Stimulated activated CD8-positive, alpha-beta memory T cell treated with anti-CD3 and anti-CD28 coated beads, Interleukin-2, amount 100 ng/mL, for 1 hour (primary cell): ENCODE results near the gene MFAP1.
"Not testable (repeated sequence)": the region's sequence is repeated elsewhere in the genome, so short reads cannot be mapped to it uniquely, and the experiment has no call there.

ENCODE experiments used
- DNase-seq, 2 donors: peaks; one replicate each; pipeline ENCODE4 v3.0.0-alpha.2; 2020; ENCODE audit warnings: low read depth in 2 of 2

The MFAP1 gene

DNA sequence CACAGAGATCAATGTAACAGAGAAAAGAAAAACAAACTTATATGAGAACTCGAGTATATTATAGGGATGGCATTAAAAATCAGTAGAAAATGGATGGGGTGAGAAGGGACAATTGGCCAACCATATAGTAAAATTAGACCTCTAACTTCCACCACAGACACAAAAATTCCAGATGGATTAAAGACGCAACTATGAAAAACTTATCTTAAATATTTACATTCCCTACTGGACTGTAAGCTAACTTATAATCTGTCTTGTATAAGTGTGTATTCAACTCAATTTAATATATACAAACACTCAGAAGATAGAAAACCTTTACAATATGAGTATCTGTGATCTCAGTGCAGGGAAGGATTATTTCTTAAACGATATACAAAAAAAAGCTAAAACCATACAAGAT lies 3.0 kb downstream of the MFAP1 start:
- no peak for DNase-seq

DNA sequence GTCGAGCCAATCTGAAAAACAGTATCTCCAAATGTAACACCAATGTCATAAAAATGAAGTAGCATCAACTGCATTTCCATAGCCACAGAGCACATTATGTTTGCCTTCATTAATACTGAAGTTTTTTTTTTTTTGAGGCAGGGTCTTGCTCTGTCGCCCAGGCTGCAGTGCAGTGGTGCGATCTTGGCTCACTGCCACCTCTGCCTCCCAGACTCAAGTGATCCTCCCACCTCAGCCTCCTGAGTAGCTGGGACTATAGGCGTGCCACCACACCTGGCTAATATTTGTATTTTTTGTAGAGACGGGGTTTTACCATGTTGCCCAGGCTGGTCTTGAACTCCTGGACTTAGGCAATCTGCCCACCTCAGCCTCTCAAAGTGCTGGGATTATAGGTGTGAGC lies 9.4 kb downstream of the MFAP1 start:
- not testable (repeated sequence) for DNase-seq

DNA sequence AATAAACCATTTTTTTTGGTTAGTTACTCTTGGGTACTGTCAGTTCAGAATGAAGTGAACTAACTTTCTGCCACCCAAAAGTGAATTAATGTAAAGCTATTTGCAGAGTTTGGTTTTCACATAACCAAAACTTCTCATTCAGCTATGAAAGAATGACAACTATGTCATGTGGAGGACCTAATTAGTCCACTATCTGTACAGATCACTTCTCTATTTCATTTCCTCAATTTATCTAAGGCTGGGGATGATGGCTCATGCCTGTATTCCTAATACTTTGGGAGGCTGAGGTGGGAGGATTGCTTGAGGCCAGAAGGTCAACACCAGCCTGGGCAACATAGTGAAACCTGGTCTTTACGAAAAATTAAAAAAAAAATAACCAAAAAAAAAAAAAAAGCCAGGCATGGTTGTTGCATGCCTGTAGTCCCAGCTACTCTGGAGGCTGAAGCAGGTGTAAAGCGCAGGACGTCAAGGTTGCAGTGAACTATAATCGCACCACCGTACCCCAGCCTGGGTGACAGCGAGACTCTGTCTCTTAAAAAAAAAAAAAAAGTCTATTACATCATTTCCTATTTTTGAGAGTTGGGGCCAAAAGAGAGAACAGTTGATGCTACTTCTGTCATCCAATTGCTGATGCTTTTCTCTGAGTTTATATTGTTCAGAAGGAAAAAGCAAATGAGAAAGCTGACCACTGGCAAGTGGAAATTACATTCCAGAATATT lies 15.4 kb downstream of the MFAP1 start:
- DNase-seq: no peak

GRCh38 chr15:43808435-43808950 lies 16.0 kb downstream of the MFAP1 start:
- DNase-seq: no peak

DNA sequence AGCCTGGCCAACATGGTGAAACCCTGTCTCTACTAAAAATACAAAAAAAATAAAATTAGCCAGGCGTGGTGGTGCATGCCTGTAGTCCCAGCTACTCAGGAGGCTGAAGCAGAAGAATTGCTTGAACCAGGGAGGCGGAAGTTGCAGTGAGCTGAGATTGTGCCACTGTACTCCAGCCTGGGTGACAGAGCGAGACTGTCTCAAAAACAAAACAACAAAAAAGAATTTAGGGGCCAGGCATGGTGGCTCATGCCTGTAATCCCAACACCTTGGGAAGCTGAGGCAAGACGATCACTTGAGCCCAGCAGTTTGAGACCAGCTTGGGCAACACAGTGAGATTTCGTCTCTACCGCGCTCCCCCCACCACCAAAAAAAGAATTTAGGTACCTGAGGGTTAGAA lies 21.8 kb downstream of the MFAP1 start:
- not testable (repeated sequence) for DNase-seq

DNA sequence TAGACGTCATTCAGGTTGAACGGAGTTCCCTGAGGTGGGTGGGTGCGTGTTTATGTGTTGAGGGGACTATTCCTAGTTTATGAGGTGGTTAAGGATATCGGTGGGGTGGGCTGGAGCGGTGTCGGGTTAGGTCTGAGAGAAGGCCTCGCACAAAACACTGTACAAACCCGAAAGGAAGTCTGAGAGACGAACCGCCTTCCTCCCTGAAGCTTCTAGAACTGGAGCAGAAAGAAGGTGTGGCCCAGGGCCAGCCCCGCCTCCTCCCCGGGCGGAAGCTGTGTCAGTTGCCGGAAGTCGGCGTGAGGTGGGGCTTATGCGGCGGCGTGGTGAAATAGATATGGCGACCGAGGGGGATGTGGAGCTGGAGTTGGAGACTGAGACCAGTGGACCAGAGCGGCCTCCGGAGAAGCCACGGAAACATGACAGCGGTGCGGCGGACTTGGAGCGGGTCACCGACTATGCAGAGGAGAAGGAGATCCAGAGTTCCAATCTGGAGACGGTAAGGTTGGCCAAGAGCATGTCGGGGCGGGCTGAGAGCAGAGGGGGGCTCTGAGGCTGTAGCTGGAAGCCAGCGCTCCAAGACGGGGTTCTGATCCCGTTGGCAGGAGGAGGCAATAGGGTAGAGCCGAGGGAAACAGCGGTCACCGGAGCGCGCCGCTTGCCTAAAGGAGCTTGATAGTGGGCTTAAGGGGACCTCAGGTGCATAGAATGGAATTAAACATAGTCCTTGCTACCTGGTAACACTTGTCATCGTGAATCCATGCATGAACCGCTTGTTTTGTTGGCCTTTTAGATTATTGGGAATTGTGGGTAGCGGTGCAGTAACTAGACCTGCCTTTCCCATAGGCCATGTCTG lies 24.0 kb downstream of the MFAP1 start, which contains the start of gene HYPK:
Gene HYPK (plus strand): TSS at position 314 of the 856 bp plus-strand sequence. CDS start 24 bp downstream, at position 338.
- peak; percentile 79 to 85 for DNase-seq

- no peak for DNase-seq
Observed at GRCh38 chr15:43799945-43800285, 24.6 kb downstream of the MFAP1 start, which contains the start of gene SERINC4. Gene SERINC4, minus strand, starts transcription at chr15:43800220. Its CDS starts 234 bp downstream, at chr15:43799986.

- no peak for DNase-seq
Observed at GRCh38 chr15:43799209-43799944, 25.1 kb downstream of the MFAP1 start.

GRCh38 chr15:43796566-43796965 lies 27.9 kb downstream of the MFAP1 start:
- no peak for DNase-seq

- DNase-seq: no peak
Observed at GRCh38 chr15:43795997-43796396, 28.5 kb downstream of the MFAP1 start.

- DNase-seq: no peak
Observed at GRCh38 chr15:43795197-43795596, 29.3 kb downstream of the MFAP1 start.

DNA sequence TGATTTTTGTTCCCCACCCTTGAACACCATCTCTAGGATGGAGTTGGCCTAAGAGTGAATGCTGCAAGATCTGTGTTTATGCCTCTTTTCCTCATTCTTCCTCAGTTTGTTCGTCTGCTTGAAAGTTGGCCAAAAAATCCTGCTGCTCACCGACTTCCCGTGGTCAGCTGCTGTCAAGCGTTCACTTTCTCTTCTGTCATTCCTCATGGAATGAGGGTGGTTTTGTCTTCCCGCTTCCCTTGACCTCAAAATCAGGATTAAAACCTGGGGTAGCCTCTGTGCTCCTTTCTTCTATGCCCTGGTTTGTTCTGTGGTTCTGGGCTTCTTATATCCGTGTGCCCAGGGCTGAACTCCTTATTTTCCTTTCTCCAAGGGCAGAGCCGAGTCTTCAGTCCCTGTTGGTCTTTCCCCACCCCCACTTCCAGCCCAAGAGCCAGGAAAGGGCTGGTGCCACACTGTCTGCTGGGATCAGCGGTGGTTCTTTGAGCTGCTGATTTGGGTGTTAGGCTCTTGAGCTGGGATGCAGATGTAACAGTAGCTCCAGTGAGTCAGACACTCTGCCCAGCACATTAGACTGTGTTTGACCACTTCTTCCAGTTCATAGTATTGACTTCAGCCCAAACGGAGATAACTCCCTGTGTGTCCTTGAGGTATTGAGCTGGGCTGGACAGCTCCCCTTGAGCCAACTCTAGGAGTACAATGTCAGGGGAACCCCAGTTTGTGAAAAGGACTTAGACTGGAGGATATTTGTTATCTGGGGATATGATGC lies 30.0 kb downstream of the MFAP1 start:
- DNase-seq: no peak

GRCh38 chr15:43793647-43794046 lies 30.8 kb downstream of the MFAP1 start:
- no peak for DNase-seq

GRCh38 chr15:43792761-43793476 lies 31.6 kb downstream of the MFAP1 start:
- no peak for DNase-seq

DNA sequence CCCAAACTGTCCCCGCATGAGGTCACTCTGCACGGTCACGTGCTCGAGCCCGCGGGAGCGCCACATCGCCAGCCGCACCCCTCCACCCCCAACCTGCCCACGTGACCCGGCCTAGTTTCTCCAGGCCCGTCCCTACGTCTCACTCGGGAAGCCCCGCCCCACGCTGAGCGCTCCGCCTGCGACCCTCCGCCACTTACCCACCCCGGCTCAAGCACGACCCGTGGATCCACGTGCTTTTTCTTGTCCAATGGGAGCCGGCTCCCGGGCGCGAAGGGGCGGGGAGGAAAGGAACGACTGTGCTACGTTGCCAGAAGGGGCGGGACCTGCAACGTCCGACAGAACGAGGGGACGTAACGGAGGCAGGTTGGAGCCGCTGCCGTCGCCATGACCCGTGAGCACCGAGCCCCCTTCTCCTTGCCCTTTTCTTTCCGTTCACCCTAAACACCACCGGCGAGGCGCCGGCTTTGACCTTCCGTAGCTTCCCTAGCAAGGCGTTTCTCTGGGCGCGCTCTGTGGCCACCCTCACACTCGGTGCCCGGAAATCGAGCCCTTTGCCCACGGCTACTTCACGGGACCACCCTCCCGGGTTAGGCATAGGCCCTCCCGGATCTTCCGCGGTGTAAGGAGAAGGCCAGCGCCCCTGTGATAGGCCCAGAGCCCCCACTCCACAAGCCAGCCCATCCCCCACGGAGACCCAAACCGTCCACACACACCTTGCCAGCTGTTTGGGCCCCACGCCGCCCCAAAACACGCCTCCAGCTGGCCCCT lies 32.3 kb downstream of the MFAP1 start, which contains the start of gene SERF2:
Gene SERF2 (plus strand): TSS at position 328 of the 768 bp plus-strand sequence. CDS start 57 bp downstream, at position 385.
- DNase-seq: peak; percentile 99

DNA sequence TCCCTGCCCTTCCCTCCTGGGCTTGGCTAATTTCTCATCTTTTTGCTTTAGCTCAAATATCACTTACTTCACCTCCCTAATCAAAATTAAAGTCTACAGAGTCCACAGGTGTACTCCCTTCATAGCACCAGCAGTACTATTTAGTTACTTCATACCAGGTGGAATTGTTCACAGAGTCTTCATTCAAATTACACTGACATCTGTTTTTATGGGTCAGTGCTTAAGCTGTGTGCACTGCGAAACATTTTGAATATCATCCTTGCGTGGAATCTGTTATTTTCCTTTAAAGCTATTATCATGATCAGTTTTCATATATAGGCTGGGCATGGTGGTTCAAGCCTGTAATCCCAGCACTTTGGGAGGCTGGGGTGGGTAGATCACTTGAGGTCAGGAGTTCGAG lies 35.1 kb downstream of the MFAP1 start:
- no peak for DNase-seq

DNA sequence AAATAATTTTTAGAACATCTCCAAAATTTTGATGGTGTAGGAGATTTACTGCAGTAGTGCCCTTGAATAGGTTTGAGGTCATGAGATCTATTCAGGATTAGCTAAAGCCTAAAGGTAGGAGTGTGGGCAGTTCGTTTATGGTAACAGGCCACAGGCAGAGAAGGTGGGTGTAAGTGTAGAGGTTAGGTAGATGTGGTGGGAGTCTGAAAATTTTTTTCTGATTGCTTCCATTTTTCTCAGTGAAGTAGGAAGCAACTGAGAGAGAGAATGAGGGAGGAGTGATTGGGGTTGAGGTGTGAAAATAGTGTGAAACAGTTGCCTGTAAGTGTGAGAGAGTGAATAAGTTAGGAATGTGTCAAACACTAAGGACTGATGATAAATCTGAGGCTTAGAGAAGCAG lies 45.5 kb downstream of the MFAP1 start:
- no peak for DNase-seq

DNA sequence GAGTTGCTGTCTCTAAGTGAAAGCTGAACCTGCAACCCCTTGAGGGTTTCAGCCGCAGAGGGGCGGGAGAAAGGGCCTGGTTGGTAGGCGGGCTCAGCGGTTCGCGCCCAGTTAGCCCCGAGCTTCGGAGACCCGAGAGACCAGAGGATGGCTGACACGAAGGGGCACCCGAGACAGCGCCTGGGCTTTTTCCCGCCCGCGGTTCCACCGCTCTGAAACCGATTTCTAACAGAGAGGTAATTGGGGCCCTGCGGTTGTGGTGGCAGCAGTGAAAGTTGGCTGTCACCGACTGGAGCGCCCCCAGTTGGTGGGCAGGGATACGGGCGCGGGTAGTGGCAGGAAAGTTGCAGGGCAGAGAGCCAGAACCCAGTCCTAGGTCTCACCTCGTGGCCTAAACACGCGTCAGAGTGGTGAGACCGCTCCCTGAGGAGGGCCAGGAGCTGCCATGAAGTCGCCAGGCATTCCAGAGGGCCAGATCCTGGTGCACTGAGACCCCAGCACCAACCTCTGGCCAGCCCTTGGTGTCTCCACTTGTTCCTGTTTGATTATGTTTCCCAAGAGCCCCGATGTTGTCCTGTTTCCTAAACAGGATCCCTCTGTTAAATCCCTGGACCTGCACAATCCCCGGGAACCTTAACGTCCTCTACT lies 47.1 kb downstream of the MFAP1 start:
- DNase-seq: peak; percentile 58 to 67

- peak; percentile 50 to 62 for DNase-seq
Observed at GRCh38 chr15:43776718-43777266, 47.7 kb downstream of the MFAP1 start, which contains the start of gene ELL3. Gene ELL3, minus strand, starts transcription at chr15:43776966. Its CDS starts 65 bp downstream, at chr15:43776901.
